ENCODE data around the gene ZNF813. TPM values are rescaled to one million over a fixed set of nuclear protein-coding genes. Genes with fewer than 3 reads are reported as not detected.
A peak's percentile ranks its signal among the peaks of the same experiment; 100 is the strongest.
"Not testable (repeated sequence)": the region's sequence is repeated elsewhere in the genome, so short reads cannot be mapped to it uniquely, and the experiment has no call there.

ZNF813 gene
- total and polyA plus RNA-seq, 11 donors: 0.42 to 2.5 (median 1.1) TPM

- ATAC-seq: peak in 3 of 4 donors; percentile 63 to 69 (median 64)
- not testable (repeated sequence) for H3K4me1 ChIP-seq, H3K4me3 ChIP-seq, H3K27me3 ChIP-seq, H3K36me3 ChIP-seq, DNase-seq, H3K9me3 ChIP-seq, H3K27ac ChIP-seq
- 37 to 55% (median 40%) methylated on average over 8 of the region's 8 CpGs for WGBS, 4 donors
- TF ChIP-seq CTCF (IDR thresholded peaks at IDR 0.05): peak in 2 of 12 donors; percentile 12 to 31
- intact Hi-C loops (cut with DNase I): loop anchor here in 7 of 10 donors (2.0 to 10.0 kb wide), 4 partner anchors 87 to 323 kb away; partner anchors contain the start of gene ZNF665 (in 1 of the 7)
These were observed 43.9 kb upstream of the ZNF813 start for GRCh38 chr19:53423680-53424079.

GRCh38 chr19:53424968-53425597, 42.5 kb upstream of the ZNF813 start:
- peak; percentile 74 to 85 (median 80) for TF ChIP-seq CTCF (IDR thresholded peaks at IDR 0.05)
- no peak for TF ChIP-seq POLR2A (IDR thresholded peaks at IDR 0.05)
- 19 to 22% (median 21%) methylated on average over 9 of the region's 9 CpGs for WGBS, 4 donors
- DNase-seq (peak; percentile 72 to 76 (median 76)), ATAC-seq (peak; percentile 70 to 94 (median 92))
- Histone ChIP-seq H3K9me3 (no peaks in the 10 kb centered on the region), H3K27ac (no peak overlapping the region), H3K36me3 (no peaks in the 10 kb centered on the region), H3K4me1 (peaks cover 0 to 5% (median 2%) of the 10 kb centered on the region in 12 donors), H3K4me3 (no peak overlapping the region), H3K27me3 (no peaks in the 10 kb centered on the region)
- intact Hi-C loops (cut with DNase I): loop anchor here in 9 of 10 donors (1.0 to 10.0 kb wide), 7 partner anchors 86 to 322 kb away; partner anchors contain the start of gene ZNF665 (in 1 of the 9)

- intact Hi-C loops (cut with DNase I): loop anchor here in 3 of 10 donors (5.0 kb wide), 2 partner anchors 36 to 86 kb away; partner anchors contain the start of gene ZNF813 (in 2 of the 3)
- H3K36me3 ChIP-seq: peaks cover 0 to 21% (median 6%) of the 10 kb centered on the region in 9 donors
- peak; percentile 99 to 100 (median 100) for ATAC-seq
These were observed 36.0 kb upstream of the ZNF813 start, which contains the start of gene ZNF761 for GRCh38 chr19:53431399-53432087. Gene ZNF761, plus strand, starts transcription at chr19:53431984. Its CDS starts 15,285 bp downstream, at chr19:53447269.

More at GRCh38 chr19:53431399-53432087, 36.0 kb upstream of the ZNF813 start, which contains the start of gene ZNF761:
- no peaks in the 10 kb centered on the region for H3K9me3 ChIP-seq
- 0 to 1% (median 1%) methylated on average over 26 to 46 of the region's 46 CpGs for WGBS, 4 donors
- peak within 1 kb of the TSS in 11 of 12 donors; percentile 54 to 84 (median 66) for H3K27ac ChIP-seq
- no peaks in the 10 kb centered on the region for H3K27me3 ChIP-seq
- peaks cover 0 to 14% (median 6%) of the 10 kb centered on the region in 12 donors for H3K4me1 ChIP-seq
- peak within 1 kb of the TSS; percentile 54 to 95 (median 83) for H3K4me3 ChIP-seq
- peak; percentile 93 to 98 (median 95) for DNase-seq
- TF ChIP-seq POLR2A (IDR thresholded peaks at IDR 0.05): peak in 1 of 2 donors; percentile 75
- TF ChIP-seq CTCF (IDR thresholded peaks at IDR 0.05): peak in 10 of 12 donors; percentile 37 to 68 (median 54)
